GM18511 (cell line): ENCODE results near the gene PIMREG.

ENCODE experiments used
- ATAC-seq: cut with Tn5 transposase; IDR thresholded peaks from one replicate; pipeline ENCODE4 v1.9.1; 2021; ENCODE audit warnings: mild to moderate bottlenecking, moderate library complexity; ENCODE audit not compliant: unreplicated experiment

PIMREG gene

DNA sequence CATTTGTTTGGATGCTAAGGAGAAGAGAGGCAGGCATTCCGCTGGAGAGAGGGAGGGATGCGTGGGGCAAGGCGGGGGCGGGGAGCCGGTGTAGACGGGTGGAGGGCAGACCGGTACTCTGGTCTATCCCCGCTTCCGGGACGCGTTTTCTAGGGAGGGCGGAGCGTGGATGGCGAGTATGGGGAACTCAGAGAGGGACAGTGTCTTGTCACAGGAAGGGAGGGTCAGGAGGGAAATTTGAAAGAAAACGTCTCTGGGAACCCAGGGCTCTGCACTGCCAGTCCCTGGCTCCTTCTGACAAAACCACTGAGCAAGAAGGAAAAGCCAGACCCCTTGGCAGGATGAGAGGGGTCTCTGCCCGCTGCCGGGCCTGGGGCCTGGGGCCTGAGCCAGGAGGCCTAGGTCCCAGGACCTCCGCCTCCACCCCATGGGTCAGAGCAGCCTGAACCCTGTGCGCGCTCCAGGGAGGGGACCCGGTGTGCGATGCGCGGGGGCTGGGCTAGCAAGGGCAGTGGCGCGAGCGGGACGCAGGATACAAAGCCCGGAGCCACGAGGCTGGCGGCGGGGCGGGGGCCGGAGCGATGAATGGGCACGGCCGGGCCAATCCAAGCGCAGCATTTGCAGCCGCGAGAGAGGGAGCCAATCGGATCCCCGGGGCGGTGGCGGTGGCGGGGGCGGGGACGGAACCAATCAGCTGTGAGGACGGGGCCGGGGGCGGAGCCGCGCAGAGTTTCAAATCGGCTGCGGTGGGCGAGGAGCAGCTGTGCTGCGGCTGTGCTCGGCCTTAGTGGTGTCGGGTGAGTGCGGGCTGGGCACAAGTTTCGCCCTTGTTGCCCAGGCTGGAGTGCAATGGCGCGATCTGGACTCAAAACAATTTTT lies at the start of gene PIMREG:
PIMREG (plus strand) TSS at position 764 of the 879 bp plus-strand sequence. CDS start 656 bp downstream, outside the sequence.
- peak; percentile 91 for ATAC-seq

DNA sequence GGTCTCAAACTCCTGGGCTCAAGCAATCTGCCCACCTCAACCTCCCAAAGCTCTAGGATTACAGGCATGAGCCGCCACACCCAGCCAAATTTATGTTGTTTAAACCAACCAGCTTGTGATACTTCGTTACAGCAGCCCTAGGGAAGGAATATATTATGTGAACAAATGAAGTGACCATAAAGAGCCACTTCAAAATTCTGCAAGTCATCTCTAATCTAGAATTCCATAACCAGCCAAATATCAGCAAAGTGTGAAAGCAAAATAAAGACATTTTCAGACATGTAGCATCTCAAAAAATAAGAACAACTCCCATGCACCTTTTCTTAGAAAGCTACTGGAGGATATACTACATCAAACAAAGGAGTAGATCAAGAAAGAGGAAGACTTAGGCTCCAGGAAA lies 45.3 kb upstream of the PIMREG start:
- ATAC-seq = no peak

GRCh38 chr17:6402258-6402657 lies 42.0 kb upstream of the PIMREG start:
- no peak for ATAC-seq

DNA sequence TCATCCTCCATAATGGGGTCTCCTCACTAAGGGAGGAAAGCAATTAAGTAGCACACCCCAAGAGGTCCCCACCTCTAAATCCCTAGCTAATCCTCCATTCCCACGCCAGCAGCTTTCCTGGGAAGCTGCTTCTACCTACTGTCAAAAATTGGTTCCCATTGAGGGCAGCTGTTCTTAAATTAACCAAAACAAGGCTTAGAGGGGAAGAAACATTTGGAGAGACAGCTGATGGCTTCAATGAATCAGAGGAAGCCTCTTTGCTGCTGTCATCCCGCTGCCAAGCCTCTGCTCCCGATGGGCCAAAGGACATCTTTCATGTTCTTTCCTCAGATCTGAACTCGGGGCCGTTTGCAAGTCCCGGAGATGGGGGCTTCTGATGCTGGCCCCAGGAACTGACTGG lies 36.0 kb upstream of the PIMREG start:
- no peak for ATAC-seq

DNA sequence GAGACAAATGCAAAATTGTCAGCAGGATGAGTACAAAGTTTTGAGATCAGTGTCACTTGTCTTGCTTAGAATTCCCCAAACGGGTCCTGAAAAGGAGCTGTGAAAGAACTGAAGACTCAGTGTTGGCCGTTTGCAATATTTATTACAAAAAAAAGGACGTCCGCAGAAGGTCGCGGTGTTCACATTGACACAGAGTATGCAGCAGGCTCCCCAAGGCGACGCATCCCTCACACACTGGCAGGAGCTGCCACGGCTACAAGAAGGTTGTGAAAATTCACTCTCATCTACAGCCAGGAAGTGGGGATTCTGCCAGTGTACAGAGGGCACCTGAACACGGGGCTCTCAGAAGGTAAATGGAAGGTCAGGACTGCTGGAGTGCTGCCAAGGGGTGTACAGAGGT lies 35.5 kb upstream of the PIMREG start:
- no peak for ATAC-seq

GRCh38 chr17:6413065-6413464 lies 31.2 kb upstream of the PIMREG start:
- no peak for ATAC-seq

DNA sequence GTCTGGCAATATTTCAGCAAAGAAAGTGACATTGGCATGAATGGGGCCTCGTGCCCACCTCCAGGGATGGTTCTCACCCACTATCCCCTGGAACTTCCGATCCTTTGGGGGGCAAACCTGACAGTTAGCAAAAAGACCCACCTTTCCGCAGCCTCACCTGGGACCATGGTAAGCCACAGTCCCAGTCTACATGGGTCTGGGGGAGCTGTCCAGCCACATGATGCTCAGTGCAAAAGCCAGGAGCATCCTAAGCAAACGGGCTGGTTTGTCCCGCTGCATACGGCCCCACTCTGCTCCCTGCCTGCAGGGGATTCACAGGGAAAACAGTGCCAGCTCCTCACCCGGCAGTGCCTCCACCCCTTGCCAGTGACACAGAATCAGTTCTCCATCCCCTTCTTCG lies 28.6 kb upstream of the PIMREG start:
- no peak for ATAC-seq

- no peak for ATAC-seq
Measured at GRCh38 chr17:6420173-6420641, 24.0 kb upstream of the PIMREG start.

DNA sequence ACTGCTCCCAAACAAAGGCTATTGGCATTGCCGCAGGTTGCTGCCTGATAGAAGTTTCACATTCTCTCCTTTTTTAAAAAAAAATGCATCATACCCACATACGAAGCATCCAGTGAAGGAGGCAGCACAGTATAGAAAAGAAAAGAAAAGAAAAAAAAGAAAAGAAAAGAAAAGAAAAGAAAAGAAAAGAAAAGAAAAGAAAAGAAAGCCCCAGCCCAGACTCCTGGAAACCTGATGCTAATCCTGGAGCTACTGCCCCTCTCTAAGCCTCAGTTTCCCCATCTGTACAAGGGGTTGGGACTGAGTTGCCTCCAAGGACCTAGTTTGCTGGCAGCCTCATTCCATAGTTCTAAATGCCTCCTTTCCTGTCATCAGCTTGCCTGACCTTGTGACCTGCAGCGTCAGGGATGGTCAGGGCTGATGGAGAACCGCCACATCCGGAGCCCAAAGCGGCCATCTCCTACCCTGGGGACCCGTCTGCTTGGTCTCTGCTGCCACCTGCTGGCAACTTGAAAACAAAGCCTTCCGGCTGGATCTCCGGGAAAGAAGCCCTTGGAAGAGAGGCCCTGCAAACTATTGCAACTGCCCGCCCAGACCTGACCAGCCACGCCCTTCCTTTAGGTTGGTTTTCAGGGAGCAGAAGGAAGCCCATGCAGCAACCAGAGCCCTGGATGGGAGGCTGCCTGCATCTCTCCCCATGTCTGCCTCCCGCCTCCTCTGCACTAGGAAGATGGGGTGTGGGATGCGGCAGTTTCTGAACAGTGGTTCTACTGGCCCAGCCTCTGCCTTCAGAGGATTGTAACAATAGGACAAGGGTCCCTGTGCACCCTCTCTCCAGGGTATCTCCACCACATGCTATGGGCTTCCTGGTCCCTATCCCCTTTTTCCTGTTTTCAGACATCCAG lies 22.3 kb upstream of the PIMREG start:
- no peak for ATAC-seq

GRCh38 chr17:6422654-6423241 lies 21.5 kb upstream of the PIMREG start:
- no peak for ATAC-seq

DNA sequence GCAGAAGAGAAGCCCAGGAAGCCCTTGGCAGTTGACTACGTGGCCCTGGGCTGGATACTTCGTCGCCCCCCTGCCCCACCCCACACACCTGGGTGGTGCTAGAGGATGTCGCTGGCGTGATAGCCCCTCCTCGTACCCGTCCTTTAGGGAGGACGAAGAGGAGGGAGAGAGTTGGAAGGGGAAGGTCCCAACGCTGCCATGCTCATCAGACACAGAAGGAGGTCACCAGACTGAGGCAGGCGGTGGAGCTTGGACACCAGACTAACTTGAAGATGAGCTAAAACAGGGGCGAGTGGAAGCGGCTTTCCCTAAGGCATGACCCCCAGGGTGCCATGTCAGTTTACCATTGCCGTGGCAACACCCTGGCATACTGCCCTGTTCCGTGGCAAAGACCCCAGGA lies 20.3 kb upstream of the PIMREG start:
- ATAC-seq = no peak

DNA sequence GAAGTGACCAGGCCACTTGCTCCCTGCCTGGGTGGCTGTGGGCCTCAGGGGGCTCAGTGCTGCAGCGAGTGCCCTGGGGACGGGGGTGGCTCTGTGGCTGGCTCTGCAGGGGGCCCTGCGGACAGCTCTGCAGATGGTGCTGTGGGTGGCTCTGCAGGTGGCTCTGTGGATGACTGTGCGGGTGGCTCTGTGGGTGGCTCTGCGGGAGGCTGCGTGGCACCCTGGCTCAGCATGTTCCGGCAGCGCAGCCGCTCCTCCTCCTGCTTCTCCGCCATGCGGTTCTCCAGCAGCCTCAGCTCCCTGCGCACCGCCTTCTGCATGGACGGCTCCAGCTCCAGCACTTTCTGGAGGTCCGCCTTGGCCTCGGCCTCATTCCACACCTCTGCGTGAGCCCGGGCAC lies 18.8 kb upstream of the PIMREG start:
- ATAC-seq = no peak

DNA sequence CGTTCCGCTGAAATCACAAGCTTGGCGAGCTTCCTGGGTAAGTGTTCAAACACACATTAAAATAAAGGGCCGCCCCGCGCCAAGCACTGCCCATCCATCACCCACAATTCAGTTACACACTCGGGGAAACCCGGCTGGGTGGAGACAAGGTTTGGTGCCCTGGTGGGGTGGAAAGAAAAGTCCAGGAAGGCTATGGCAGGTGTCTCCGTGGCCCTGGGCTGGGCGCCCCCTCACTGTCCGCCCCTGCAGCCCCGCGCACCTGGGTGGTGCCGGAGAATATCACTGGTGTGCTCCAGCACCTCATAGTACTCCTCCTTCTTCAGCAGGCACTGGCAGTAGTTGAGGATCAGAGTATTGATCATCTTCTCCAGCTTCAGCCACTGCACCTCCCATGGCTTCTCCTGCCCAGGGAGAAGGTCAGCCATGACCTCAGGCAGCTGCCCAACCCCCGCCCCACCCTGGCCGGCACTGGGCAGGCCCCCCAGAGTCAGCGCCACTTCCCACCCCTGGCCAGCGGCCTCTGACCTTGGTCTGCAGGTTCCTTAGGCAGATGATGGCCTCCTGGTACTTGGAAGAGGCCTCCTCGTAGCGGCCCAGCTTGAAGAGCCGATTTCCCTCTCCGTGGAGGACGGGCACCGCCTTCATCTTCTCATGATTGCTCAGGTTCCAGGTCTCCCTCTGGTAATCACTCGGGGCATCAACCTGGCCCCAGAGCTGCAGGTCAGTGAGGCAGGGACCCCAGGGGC lies 17.7 kb upstream of the PIMREG start:
- no peak for ATAC-seq

DNA sequence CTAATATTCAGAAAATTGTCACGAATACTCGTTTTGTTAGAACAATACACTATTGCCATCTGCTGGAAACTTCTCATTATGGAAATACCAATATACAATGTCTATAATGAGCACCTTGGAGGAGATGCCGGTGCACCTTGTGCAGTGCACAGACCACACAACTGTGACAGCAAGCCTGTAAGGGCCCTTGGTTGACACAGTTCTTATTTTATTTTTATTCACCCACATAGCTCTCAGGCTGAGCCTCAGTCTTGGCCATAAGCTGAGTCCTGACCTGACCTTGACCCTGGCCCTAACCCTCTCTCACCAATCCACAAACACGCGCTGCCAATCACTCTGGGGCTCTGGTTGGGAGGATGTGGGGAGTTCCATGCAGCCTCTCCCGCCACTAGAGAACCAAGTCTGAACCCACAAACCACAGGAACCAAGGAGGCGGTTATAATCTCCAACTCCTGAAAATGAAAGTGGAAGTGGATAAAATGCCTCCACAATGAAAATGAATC lies 16.9 kb upstream of the PIMREG start:
- no peak for ATAC-seq

- ATAC-seq = no peak
Measured at GRCh38 chr17:6428207-6428965, 15.9 kb upstream of the PIMREG start.

DNA sequence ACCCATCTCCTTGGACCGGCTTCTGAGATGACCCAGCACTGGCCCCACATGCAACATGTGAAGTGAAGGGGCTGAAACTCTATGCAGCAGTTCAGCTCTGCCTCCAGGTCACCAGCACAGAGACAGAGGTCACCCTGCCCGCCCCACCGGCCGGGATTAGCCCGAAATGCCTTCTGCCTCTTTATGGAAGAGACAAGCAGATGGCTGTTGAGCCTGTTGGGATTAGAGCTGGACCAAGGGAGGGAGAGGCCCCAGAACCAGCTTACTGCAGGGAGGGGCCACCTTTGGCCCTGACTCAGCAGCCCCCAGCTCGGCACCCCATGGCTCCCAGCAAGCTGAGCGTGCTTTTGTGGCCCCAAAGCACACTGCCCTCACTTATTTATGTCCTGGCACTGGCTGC lies 15.0 kb upstream of the PIMREG start:
- no peak for ATAC-seq

DNA sequence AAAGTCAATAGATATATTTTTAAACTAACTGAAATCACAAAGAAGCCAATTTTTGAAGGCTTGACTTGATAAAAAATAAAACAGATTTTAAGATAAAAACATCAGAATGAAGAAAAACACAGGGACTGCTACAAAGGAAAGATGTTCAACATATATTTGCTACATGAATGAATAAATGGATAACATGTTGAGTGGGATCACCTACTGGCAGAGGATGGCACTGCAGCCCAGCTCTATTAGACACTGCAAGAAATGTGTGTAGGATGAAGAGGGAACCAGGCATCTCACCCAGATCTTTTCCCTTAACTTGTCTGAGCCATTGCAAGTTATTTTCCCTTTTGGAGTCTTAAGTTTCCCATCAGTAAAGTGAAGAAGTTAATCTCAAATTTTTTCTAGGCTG lies 13.5 kb upstream of the PIMREG start:
- ATAC-seq = no peak

GRCh38 chr17:6435051-6435450 lies 9.2 kb upstream of the PIMREG start, which contains the start of gene AIPL1:
Gene AIPL1 (minus strand): TSS chr17:6435121. CDS start chr17:6435104, 17 bp downstream.
- ATAC-seq = no peak

- ATAC-seq = no peak
Measured at GRCh38 chr17:6435968-6436367, 8.3 kb upstream of the PIMREG start.

DNA sequence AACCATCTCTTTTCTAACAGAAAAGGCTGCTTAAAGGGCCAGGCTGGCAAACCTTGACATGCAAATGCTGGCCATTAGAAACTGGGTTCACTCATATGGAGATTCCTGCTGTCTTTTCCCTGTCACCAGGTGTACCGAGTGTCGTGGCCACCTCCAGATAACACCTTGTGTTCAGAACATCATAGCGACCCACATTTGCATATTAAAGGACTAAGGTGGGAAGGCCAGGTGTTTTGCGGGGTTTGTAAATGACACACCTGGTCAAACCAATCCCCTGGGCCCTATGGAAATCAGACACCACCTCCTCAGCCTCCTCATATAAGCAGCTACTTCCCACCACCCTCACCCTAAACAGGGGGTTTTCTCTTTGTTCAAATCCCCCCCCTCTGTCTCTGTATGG lies 6.8 kb upstream of the PIMREG start:
- no peak for ATAC-seq
